GM23248 (cell line): ENCODE measurements around the gene HEATR5A.

ENCODE experiments used
- EZH2 ChIP-seq: fragments of 200-600 bp; sonication (generic); IDR thresholded peaks from 2 replicates; pipeline ENCODE4 v1.6.1; 2018; ENCODE audit warnings: antibody characterized with exemption, mild to moderate bottlenecking; ENCODE audit not compliant: insufficient read depth, poor library complexity, severe bottlenecking
- EZH2phosphoT487 ChIP-seq: fragments of 200-600 bp; sonication (generic); IDR thresholded peaks from 2 replicates; pipeline ENCODE4 v1.6.1; 2018; ENCODE audit warnings: antibody characterized with exemption, moderate library complexity, mild to moderate bottlenecking, low read depth; ENCODE audit not compliant: insufficient read depth

- TF ChIP-seq EZH2 (no peak), EZH2phosphoT487 (no peak)
Measured at GRCh38 chr14:31312934-31313333, 107.4 kb downstream of the HEATR5A start.
